GM12874 (cell line): ENCODE results near the gene CDC26.

Experiments
- TF ChIP-seq, protein P1 (sequence below): IDR thresholded peaks from 2 replicates; pipeline ENCODE4 v1.5.1; 2011; ENCODE audit warnings: low read depth, mild to moderate bottlenecking, control low read depth, low read length, moderate library complexity; ENCODE audit not compliant: insufficient read depth

Gene CDC26

DNA sequence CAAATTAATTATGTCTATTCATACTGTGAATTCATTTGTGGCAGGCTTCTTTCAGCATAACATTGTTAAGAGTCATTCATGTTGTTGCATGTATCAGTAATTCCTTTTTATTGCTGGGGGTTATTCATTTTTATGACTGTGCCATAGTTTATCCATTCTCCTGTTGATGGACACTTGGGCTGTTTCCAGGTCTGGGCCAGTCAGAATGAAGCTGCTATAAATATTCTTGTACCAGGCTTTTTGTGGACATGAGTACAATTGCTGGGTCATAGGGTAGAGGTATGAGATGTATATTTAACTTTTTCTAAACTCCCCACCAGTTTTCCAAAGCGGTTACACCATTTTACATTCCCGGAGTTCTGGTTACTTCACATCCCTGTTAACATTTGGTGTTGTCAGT lies 13.7 kb upstream of the CDC26 start:
- TF ChIP-seq, protein P1, sequence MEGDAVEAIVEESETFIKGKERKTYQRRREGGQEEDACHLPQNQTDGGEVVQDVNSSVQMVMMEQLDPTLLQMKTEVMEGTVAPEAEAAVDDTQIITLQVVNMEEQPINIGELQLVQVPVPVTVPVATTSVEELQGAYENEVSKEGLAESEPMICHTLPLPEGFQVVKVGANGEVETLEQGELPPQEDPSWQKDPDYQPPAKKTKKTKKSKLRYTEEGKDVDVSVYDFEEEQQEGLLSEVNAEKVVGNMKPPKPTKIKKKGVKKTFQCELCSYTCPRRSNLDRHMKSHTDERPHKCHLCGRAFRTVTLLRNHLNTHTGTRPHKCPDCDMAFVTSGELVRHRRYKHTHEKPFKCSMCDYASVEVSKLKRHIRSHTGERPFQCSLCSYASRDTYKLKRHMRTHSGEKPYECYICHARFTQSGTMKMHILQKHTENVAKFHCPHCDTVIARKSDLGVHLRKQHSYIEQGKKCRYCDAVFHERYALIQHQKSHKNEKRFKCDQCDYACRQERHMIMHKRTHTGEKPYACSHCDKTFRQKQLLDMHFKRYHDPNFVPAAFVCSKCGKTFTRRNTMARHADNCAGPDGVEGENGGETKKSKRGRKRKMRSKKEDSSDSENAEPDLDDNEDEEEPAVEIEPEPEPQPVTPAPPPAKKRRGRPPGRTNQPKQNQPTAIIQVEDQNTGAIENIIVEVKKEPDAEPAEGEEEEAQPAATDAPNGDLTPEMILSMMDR = no peak

DNA sequence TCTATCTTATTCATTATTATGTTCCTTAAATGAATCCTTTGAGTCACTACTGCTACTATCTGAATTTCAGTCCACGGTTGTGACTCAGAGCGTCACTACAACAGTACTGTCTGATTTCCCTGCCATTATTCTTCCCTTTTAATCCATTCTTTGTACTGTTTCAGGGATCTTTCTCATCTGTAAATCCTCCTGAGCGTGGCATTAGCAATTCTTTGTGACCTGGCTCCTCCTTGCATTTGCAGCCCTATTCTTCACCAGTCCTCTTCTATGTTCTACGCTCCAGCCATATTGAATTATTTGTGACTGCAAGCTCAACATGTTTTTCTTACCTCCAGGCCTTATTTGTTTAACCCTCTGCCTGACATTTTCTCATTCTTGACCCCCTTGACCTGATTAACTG lies 6.0 kb upstream of the CDC26 start:
- TF ChIP-seq, protein P1 = no peak

DNA sequence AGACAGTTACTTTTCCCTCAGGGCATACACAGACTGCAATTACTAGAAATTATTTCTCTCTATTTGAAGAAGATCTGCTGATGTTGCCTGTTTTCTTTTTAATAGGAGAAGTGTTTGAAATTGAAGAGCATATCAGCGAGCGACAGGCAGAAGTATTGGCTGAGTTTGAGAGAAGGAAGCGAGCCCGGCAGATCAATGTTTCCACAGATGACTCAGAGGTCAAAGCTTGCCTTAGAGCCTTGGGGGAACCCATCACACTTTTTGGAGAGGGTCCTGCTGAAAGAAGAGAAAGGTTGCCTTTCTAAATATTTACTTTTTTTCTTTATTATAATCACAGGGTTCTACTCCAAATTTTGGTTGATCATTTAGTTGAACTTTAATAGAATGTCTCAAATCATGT lies 3.5 kb upstream of the CDC26 start:
- TF ChIP-seq, protein P1 = no peak

DNA sequence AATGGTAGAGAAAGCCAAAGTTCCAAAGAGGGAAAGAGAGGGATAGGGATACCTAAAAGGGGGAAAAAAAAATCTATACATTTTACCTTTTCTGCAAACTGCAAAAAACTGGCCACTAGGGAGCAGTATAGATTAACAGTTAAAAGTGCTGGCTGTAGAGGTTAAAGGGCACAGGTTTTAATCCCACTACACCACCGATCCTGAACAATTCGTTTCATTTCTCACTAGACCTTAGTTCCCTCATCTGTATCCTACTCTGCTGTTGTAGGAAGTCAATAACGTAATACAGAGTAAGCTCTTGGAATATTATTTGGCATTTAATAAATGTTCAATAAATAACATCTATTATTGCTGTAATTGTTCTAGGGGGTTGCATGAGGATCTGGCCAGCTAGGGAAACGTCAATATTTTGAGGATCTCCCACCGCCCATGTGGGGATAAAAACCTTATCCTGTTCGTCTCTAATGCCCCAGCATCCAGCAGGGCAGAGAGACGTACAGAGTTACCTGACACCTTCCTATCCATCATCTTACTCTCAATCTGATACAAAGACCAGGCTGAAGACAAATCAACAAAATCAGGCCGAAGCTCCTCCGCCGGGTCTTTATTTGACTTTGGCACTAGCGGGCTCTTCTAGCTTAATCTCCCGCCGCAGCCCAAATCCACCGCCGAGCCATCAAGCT lies 757 bp downstream of the CDC26 start:
- TF ChIP-seq, protein P1 = peak; percentile 54

DNA sequence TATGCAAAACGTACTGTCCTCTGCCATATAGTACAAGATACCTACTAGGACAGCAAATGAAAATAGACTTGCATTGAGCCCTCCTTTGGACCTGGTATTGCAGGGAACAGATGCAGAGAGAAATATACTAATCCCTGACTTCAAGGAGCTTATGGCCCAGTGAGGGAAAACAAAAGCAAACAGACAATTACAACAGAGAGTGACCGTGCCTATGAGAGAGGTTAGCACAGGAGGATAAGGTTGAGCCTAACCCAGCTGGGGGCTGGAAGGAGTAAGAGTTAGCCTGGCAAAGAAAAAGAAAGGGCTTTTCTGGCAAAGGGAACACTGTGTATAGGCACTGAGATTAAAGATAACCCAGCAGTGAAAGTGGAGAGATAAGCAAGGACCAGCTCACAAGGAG lies 5.5 kb downstream of the CDC26 start:
- TF ChIP-seq, protein P1 = no peak

DNA sequence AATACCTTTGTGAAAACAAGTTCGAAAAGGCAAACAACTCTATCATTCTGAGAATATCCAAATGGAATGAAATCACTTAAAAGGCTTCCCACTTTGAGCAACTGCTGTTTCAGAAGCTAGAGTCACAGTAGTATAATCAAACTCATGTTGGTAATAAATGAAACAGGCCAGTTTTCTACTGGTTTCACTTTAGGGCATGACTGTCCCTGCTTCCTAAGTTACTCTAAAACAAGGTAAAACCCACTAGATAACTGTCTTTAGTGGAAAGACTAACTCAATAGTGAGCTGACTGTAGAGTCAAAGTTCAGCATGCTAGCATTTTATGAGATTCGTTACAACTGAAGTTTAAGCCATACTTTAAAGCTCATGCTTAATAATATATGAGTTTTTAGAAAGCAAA lies 6.0 kb downstream of the CDC26 start:
- TF ChIP-seq, protein P1 = no peak

DNA sequence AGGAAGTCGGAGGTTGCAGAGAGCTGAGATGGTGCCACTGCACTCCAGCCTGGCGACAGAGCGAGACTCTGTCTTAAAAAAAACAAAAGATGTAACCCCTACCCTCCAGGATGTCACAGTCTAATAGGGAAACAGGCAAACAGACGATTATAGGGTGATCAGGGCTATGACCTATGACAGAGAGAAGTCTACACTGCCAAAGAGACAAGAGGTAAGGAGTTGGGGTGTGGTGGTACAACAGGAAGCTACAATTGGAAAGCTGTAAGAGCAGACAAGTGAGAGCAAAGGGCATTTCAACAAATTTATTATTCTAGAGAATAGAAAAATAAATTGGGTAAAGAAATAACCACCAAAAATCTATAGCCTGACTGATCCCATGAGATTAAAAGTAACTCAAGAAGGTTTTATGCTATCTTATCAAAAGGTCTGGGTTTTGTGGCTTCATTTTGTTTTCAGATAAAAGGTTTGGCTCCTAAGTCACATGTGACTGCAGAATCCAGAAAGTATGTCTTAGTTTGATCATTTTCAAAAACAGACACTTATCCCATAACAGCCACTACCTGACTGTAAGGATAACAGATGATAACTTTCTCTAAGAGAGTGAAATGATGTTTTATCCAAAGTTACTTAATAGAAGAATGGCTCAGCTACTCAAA lies 7.3 kb downstream of the CDC26 start:
- TF ChIP-seq, protein P1 = no peak
